Ishikawa (cell line): ENCODE data around the gene LRCOL1.

Experiments used
- EP300 ChIP-seq: IDR thresholded peaks from 2 replicates; pipeline ENCODE4 v1.6.1; 2012; ENCODE audit warnings: borderline replicate concordance
- MAX ChIP-seq: IDR thresholded peaks from 2 replicates; pipeline ENCODE4 v1.6.1; 2012

- TF ChIP-seq EP300, result no peak
- no peak for TF ChIP-seq MAX
Measured at GRCh38 chr12:132619071-132619385, 8.6 kb upstream of the LRCOL1 start.
